Vagina (tissue), 2 donors: ENCODE data around the gene CHMP5.

Source experiments
- POLR2A ChIP-seq, 2 donors: fragments of 450-650 bp; IDR thresholded peaks; one replicate each; pipeline ENCODE4 v1.6.1; 2017; ENCODE audit warnings: antibody characterized with exemption in 2 of 2, mild to moderate bottlenecking in 2 of 2, moderate library complexity in 2 of 2
- TF ChIP-seq, protein P1 (sequence below), 3 experiments: fragments of 450-650 bp in 2 of 3; fragments of 200-600 bp in 1 of 3; sonication (generic) in 1 of 3; IDR thresholded peaks; one replicate each; pipeline ENCODE4 v1.5.1; 2017 to 2019; ENCODE audit warnings: antibody characterized with exemption in 3 of 3, mild to moderate bottlenecking in 2 of 3, moderate library complexity in 2 of 3

DNA sequence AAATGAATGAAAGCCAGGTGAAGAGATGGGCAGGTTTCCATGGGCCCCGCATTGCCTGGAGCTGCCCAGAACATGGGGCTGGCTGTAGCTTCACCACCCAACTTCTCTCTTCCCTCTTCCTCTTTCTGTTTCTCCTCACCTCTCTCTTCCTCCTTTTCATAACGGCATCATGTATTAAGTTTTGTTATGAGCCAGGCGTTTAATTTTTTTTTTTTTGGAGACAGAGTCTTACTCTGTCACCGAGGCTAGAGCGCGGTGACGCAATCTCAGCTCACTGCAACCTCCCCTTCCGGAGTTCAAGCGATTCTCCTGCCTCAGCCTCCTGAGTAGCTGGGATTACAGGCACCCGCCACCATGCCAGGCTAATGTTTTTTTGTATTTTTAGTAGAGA is 37.8 kb upstream of the CHMP5 start:
- TF ChIP-seq, protein P1, sequence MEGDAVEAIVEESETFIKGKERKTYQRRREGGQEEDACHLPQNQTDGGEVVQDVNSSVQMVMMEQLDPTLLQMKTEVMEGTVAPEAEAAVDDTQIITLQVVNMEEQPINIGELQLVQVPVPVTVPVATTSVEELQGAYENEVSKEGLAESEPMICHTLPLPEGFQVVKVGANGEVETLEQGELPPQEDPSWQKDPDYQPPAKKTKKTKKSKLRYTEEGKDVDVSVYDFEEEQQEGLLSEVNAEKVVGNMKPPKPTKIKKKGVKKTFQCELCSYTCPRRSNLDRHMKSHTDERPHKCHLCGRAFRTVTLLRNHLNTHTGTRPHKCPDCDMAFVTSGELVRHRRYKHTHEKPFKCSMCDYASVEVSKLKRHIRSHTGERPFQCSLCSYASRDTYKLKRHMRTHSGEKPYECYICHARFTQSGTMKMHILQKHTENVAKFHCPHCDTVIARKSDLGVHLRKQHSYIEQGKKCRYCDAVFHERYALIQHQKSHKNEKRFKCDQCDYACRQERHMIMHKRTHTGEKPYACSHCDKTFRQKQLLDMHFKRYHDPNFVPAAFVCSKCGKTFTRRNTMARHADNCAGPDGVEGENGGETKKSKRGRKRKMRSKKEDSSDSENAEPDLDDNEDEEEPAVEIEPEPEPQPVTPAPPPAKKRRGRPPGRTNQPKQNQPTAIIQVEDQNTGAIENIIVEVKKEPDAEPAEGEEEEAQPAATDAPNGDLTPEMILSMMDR (IDR thresholded peaks at IDR 0.05), result no peak
- TF ChIP-seq POLR2A (IDR thresholded peaks at IDR 0.05), result no peak
